IPS DF 4.7 (cell line): Measurements from ENCODE around the gene PRRT3.
"Not testable (repeated sequence)": the region's sequence is repeated elsewhere in the genome, so short reads cannot be mapped to it uniquely, and the experiment has no call there.

Source experiments
- DNase-seq: peaks from one replicate; pipeline ENCODE4 v3.0.0-alpha.2; 2013; ENCODE audit warnings: low spot score; ENCODE audit errors: extremely low read depth

PRRT3 gene

GRCh38 chr3:9899289-9899791 lies 52.9 kb downstream of the PRRT3 start:
- DNase-seq: no peak

- no peak for DNase-seq
Measured at GRCh38 chr3:9898467-9899241, 53.6 kb downstream of the PRRT3 start.

- DNase-seq: no peak
Measured at GRCh38 chr3:9897408-9898372, 54.5 kb downstream of the PRRT3 start.

- DNase-seq: not testable (repeated sequence)
Measured at GRCh38 chr3:9896755-9897407, 55.3 kb downstream of the PRRT3 start.

DNA sequence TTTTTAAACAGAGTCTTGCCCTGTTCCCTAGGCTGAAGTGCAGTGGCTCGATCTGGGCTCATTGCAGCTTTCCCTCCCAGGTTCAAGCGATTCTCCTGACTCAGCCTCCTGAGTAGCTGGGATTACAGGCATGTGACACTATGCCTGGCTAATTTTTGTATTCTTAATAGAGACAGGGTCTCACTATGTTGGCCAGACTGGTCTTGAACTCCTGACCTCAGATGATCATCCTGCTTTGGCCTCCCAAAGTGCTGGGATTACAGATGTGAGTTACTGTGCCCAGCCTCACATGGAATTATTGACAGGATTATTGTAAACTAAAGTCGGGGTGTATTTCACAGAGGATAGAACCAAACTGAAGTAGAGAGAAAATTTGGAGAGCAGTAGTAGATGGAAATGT lies 56.5 kb downstream of the PRRT3 start:
- not testable (repeated sequence) for DNase-seq
